Prostate gland (tissue), 2 donors: ENCODE data around the gene TMEM266.

Experiments used
- CTCF ChIP-seq, 4 experiments: fragments of 200-600 bp in 2 of 4; fragments of 450-650 bp in 2 of 4; sonication (generic) in 2 of 4; IDR thresholded peaks; 1 replicate in 3 of 4; 2 replicates in 1 of 4; pipeline ENCODE4 v1.5.1; 2016 to 2019; ENCODE audit warnings: antibody characterized with exemption in 4 of 4, mild to moderate bottlenecking in 2 of 4, moderate library complexity in 2 of 4
- POLR2A ChIP-seq: fragments of 450-650 bp; IDR thresholded peaks from one replicate; pipeline ENCODE4 v1.6.1; 2016; ENCODE audit warnings: antibody characterized with exemption, mild to moderate bottlenecking
- POLR2AphosphoS5 ChIP-seq: sonication (generic); formaldehyde crosslinking; IDR thresholded peaks from one replicate; pipeline ENCODE4 v1.6.1; 2017; ENCODE audit warnings: antibody characterized with exemption

DNA sequence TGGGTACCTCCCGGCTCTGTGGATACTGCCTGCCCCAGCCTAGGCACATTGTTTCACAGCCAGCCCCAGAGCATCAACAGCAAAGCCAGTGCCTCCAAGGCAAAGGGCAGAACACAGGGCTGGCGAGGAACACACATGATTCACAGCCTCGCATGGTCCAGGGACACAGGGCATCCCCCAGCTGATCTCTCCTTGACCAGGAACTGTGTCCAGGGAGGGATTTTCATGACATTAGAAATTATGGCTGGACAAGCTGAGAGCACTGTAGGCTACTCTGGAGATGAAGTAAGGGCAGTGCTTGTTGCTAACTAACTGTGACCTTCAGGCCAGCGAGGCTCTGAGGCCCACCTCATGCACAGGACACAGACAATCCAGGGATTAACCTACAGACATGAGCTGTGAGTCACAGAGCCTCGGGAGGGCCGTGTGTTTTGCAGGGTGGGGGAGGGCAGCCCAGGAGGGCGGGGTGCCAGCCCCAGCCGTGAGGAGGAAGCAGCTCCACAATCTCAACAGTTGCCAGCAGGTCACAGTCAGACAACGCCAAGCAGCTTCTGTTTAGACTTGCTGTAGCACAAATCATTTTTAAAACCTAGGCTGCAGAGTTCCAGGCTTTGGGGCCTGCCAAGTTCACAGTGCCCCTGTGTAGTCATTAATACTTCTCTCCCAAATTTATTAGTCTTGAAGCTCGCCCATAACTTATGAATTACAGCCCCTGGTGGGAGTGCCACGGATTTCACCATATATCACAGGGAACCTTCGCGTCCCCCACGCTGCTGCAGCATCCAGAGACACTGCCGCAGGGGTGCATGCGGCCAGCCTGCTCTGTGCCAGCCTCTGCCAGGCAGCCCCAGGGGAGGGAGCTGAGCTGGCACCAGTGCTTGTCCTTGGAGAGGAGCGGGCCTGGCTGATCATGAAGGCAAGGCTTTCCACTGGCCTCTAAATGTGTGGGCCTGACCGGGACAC, 136.8 kb downstream of the TMEM266 start:
- TF ChIP-seq POLR2AphosphoS5 (peak; percentile 89), CTCF (IDR thresholded peaks at IDR 0.05) (peak in 1 of 4 experiments; percentile 14), POLR2A (no peak)
